ENCODE measurements around the gene KRAS. TPM values are rescaled to one million over a fixed set of nuclear protein-coding genes. Genes with fewer than 3 reads are reported as not detected.

Gene KRAS
- polyA plus RNA-seq (2013, experiment 1 of 2), result 26.5 TPM
- polyA plus RNA-seq (2013, experiment 2 of 2), result 26.4 TPM

GRCh38 chr12:25250744-25251730, at the start of gene KRAS:
Gene KRAS (minus strand): TSS chr12:25250929.
- H3K4me3 ChIP-seq (ENCODE audit: insufficient read depth in 1 of 2, low read depth in 1 of 2, low read length in 2 of 2), result peak within 1 kb of the TSS; percentile 88 to 94
- no peaks in the 10 kb centered on the region for H3K79me1 ChIP-seq (replicated peaks; ENCODE audit: low read length, poor library complexity, severe bottlenecking)
- no peak within 1 kb of the TSS for H2BK5ac ChIP-seq (ENCODE audit: low read depth, low read length, poor library complexity, severe bottlenecking)
- WGBS, result under 1% methylated on average over 50 of the region's 105 CpGs
- H3K27me3 ChIP-seq (ENCODE audit: control insufficient read depth in 1 of 2, insufficient read depth in 1 of 2, low read length in 2 of 2), result no peaks in the 10 kb centered on the region
- peak within 1 kb of the TSS in 1 of 2 experiments; percentile 60 for H3K4ac ChIP-seq (ENCODE audit: low read depth in 1 of 2, low read length in 2 of 2)
- peak within 1 kb of the TSS; percentile 67 for H4K8ac ChIP-seq (ENCODE audit: low read length)
- H2AK5ac ChIP-seq (ENCODE audit: low read length, severe bottlenecking), result no peak within 1 kb of the TSS
- H3K4me1 ChIP-seq (ENCODE audit: control insufficient read depth, insufficient read depth, low read depth, low read length), result peaks cover 6% of the 10 kb centered on the region
- no peak within 1 kb of the TSS for H2BK120ac ChIP-seq (ENCODE audit: low read depth, low read length)
- peak within 1 kb of the TSS; percentile 29 for H4K91ac ChIP-seq (ENCODE audit: low read length)
- peak; percentile 98 for DNase-seq
- H2BK15ac ChIP-seq (ENCODE audit: low read depth, poor library complexity, severe bottlenecking), result peak within 1 kb of the TSS; percentile 45
- H2AFZ ChIP-seq (ENCODE audit: low read depth, low read length), result peak within 1 kb of the TSS; percentile 79
- peak within 1 kb of the TSS; percentile 6 to 30 for H2BK12ac ChIP-seq (ENCODE audit: low read length in 2 of 2)
- H3K9me3 ChIP-seq (ENCODE audit: control insufficient read depth, low read length), result no peaks in the 10 kb centered on the region
- peak within 1 kb of the TSS in 1 of 2 experiments; percentile 88 for H3K14ac ChIP-seq (ENCODE audit: low read length in 2 of 2)
- H3K18ac ChIP-seq (ENCODE audit: low read depth in 1 of 2, low read length in 2 of 2), result peak within 1 kb of the TSS; percentile 90 to 94
- H3K23ac ChIP-seq (ENCODE audit: low read length in 2 of 2), result peak within 1 kb of the TSS in 1 of 2 experiments; percentile 1
- no peak within 1 kb of the TSS for H3K27ac ChIP-seq (ENCODE audit: low read length, poor library complexity, severe bottlenecking)
- peak within 1 kb of the TSS; percentile 74 for H3K4me2 ChIP-seq (ENCODE audit: low read length, poor library complexity, severe bottlenecking)
- peak within 1 kb of the TSS; percentile 91 for H3K9ac ChIP-seq (ENCODE audit: low read length)
- peaks cover 0 to 3% of the 10 kb centered on the region in 2 experiments for H3K36me3 ChIP-seq (ENCODE audit: control insufficient read depth in 1 of 2, insufficient read depth in 2 of 2, low read depth in 1 of 2, low read length in 2 of 2)

DNA sequence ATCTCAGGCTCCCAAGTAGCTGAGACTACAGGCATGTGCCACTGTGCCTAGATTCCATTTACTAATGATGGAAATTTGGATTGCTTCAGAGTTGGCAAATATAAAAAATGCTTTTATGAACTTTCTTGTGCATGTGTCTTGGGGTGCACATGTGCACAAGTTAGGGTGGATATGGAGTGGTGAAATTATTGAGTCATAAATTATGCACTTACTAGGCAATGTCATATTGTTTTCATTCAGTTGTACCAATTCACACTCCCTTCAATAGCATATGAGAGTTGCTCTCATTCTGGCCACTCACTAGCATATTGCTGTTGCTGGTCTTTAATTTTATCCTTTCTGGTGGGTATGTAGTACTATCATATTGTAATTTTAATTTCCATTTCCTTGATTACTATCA, 45.7 kb upstream of the KRAS start:
- H2BK5ac ChIP-seq (ENCODE audit: low read depth, low read length, poor library complexity, severe bottlenecking), result no peak overlapping the region
- no peak overlapping the region for H4K91ac ChIP-seq (ENCODE audit: low read length)
- H4K8ac ChIP-seq (ENCODE audit: low read length), result no peak overlapping the region
- no peak overlapping the region for H3K27ac ChIP-seq (ENCODE audit: low read length, poor library complexity, severe bottlenecking)
- H2BK15ac ChIP-seq (ENCODE audit: low read depth, poor library complexity, severe bottlenecking), result no peak overlapping the region
- H3K36me3 ChIP-seq (ENCODE audit: control insufficient read depth in 1 of 2, insufficient read depth in 2 of 2, low read depth in 1 of 2, low read length in 2 of 2), result no peaks in the 10 kb centered on the region
- no peak overlapping the region for H3K4ac ChIP-seq (ENCODE audit: low read depth in 1 of 2, low read length in 2 of 2)
- H2AK5ac ChIP-seq (ENCODE audit: low read length, severe bottlenecking), result no peak overlapping the region
- no peak overlapping the region for H3K4me2 ChIP-seq (ENCODE audit: low read length, poor library complexity, severe bottlenecking)
- no peak for DNase-seq
- H3K18ac ChIP-seq (ENCODE audit: low read depth in 1 of 2, low read length in 2 of 2), result no peak overlapping the region
- no peaks in the 10 kb centered on the region for H3K9me3 ChIP-seq (ENCODE audit: control insufficient read depth, low read length)
- H2BK120ac ChIP-seq (ENCODE audit: low read depth, low read length), result no peak overlapping the region
- no peak overlapping the region for H2BK12ac ChIP-seq (ENCODE audit: low read length in 2 of 2)
- no peak overlapping the region for H2AFZ ChIP-seq (ENCODE audit: low read depth, low read length)
- H3K4me3 ChIP-seq (ENCODE audit: insufficient read depth in 1 of 2, low read depth in 1 of 2, low read length in 2 of 2), result no peak overlapping the region
- H3K27me3 ChIP-seq (ENCODE audit: control insufficient read depth in 1 of 2, insufficient read depth in 1 of 2, low read length in 2 of 2), result peaks cover 0 to 2% of the 10 kb centered on the region in 2 experiments
- H3K9ac ChIP-seq (ENCODE audit: low read length), result no peak overlapping the region
- H3K79me1 ChIP-seq (replicated peaks; ENCODE audit: low read length, poor library complexity, severe bottlenecking), result no peaks in the 10 kb centered on the region
- H3K4me1 ChIP-seq (ENCODE audit: control insufficient read depth, insufficient read depth, low read depth, low read length), result no peaks in the 10 kb centered on the region
- no peak overlapping the region for H3K14ac ChIP-seq (ENCODE audit: low read length in 2 of 2)
- H3K23ac ChIP-seq (ENCODE audit: low read length in 2 of 2), result no peak overlapping the region

GRCh38 chr12:25295361-25295760, 44.6 kb upstream of the KRAS start:
- no peak overlapping the region for H2BK15ac ChIP-seq (ENCODE audit: low read depth, poor library complexity, severe bottlenecking)
- no peaks in the 10 kb centered on the region for H3K27me3 ChIP-seq (ENCODE audit: control insufficient read depth in 1 of 2, insufficient read depth in 1 of 2, low read length in 2 of 2)
- H3K4me1 ChIP-seq (ENCODE audit: control insufficient read depth, insufficient read depth, low read depth, low read length), result no peaks in the 10 kb centered on the region
- no peak overlapping the region for H2BK5ac ChIP-seq (ENCODE audit: low read depth, low read length, poor library complexity, severe bottlenecking)
- DNase-seq, result no peak
- no peak overlapping the region for H2BK12ac ChIP-seq (ENCODE audit: low read length in 2 of 2)
- H3K4ac ChIP-seq (ENCODE audit: low read depth in 1 of 2, low read length in 2 of 2), result no peak overlapping the region
- no peak overlapping the region for H2AFZ ChIP-seq (ENCODE audit: low read depth, low read length)
- no peak overlapping the region for H3K23ac ChIP-seq (ENCODE audit: low read length in 2 of 2)
- no peaks in the 10 kb centered on the region for H3K79me1 ChIP-seq (replicated peaks; ENCODE audit: low read length, poor library complexity, severe bottlenecking)
- H3K9ac ChIP-seq (ENCODE audit: low read length), result no peak overlapping the region
- H3K27ac ChIP-seq (ENCODE audit: low read length, poor library complexity, severe bottlenecking), result no peak overlapping the region
- H3K18ac ChIP-seq (ENCODE audit: low read depth in 1 of 2, low read length in 2 of 2), result no peak overlapping the region
- no peak overlapping the region for H2BK120ac ChIP-seq (ENCODE audit: low read depth, low read length)
- H3K4me2 ChIP-seq (ENCODE audit: low read length, poor library complexity, severe bottlenecking), result no peak overlapping the region
- no peak overlapping the region for H4K8ac ChIP-seq (ENCODE audit: low read length)
- H3K14ac ChIP-seq (ENCODE audit: low read length in 2 of 2), result no peak overlapping the region
- no peaks in the 10 kb centered on the region for H3K9me3 ChIP-seq (ENCODE audit: control insufficient read depth, low read length)
- WGBS, result no CpG with 5 or more reads among the region's 2 CpGs
- no peak overlapping the region for H2AK5ac ChIP-seq (ENCODE audit: low read length, severe bottlenecking)
- no peak overlapping the region for H3K4me3 ChIP-seq (ENCODE audit: insufficient read depth in 1 of 2, low read depth in 1 of 2, low read length in 2 of 2)
- no peaks in the 10 kb centered on the region for H3K36me3 ChIP-seq (ENCODE audit: control insufficient read depth in 1 of 2, insufficient read depth in 2 of 2, low read depth in 1 of 2, low read length in 2 of 2)
- H4K91ac ChIP-seq (ENCODE audit: low read length), result no peak overlapping the region

DNA sequence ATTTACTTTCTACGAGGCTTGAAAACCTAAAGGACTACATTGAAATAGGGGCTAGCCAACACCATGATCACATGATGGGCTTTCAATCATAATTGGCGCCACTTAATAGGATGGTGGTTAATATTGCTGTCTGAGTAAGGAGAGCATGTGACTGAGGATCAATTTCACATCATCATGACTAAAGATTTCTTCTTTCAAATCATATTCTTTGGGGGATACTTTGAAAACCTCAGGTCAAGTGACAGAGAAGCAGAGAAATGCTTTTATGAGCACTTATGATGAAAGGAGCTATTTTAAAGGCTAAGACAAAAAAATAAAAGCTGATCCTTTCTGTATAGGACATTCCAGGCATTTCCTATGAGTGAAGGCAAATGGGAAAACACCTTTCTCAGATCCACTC, 42.9 kb upstream of the KRAS start:
- H3K9ac ChIP-seq (ENCODE audit: low read length), result peak overlapping the region; percentile 18
- no peak overlapping the region for H2BK15ac ChIP-seq (ENCODE audit: low read depth, poor library complexity, severe bottlenecking)
- no peaks in the 10 kb centered on the region for H3K27me3 ChIP-seq (ENCODE audit: control insufficient read depth in 1 of 2, insufficient read depth in 1 of 2, low read length in 2 of 2)
- no peaks in the 10 kb centered on the region for H3K4me1 ChIP-seq (ENCODE audit: control insufficient read depth, insufficient read depth, low read depth, low read length)
- H3K27ac ChIP-seq (ENCODE audit: low read length, poor library complexity, severe bottlenecking), result no peak overlapping the region
- no peak overlapping the region for H3K18ac ChIP-seq (ENCODE audit: low read depth in 1 of 2, low read length in 2 of 2)
- H2AK5ac ChIP-seq (ENCODE audit: low read length, severe bottlenecking), result no peak overlapping the region
- no peak overlapping the region for H3K23ac ChIP-seq (ENCODE audit: low read length in 2 of 2)
- no peak overlapping the region for H2BK120ac ChIP-seq (ENCODE audit: low read depth, low read length)
- no peak overlapping the region for H3K4ac ChIP-seq (ENCODE audit: low read depth in 1 of 2, low read length in 2 of 2)
- H3K4me3 ChIP-seq (ENCODE audit: insufficient read depth in 1 of 2, low read depth in 1 of 2, low read length in 2 of 2), result no peak overlapping the region
- no peaks in the 10 kb centered on the region for H3K79me1 ChIP-seq (replicated peaks; ENCODE audit: low read length, poor library complexity, severe bottlenecking)
- no peak overlapping the region for H4K8ac ChIP-seq (ENCODE audit: low read length)
- H3K9me3 ChIP-seq (ENCODE audit: control insufficient read depth, low read length), result peaks cover 10% of the 10 kb centered on the region
- H2BK5ac ChIP-seq (ENCODE audit: low read depth, low read length, poor library complexity, severe bottlenecking), result no peak overlapping the region
- no peak overlapping the region for H2BK12ac ChIP-seq (ENCODE audit: low read length in 2 of 2)
- no peak overlapping the region for H3K14ac ChIP-seq (ENCODE audit: low read length in 2 of 2)
- 90% methylated on average over 1 of the region's 2 CpGs for WGBS
- no peak for DNase-seq
- no peak overlapping the region for H4K91ac ChIP-seq (ENCODE audit: low read length)
- H3K4me2 ChIP-seq (ENCODE audit: low read length, poor library complexity, severe bottlenecking), result no peak overlapping the region
- no peaks in the 10 kb centered on the region for H3K36me3 ChIP-seq (ENCODE audit: control insufficient read depth in 1 of 2, insufficient read depth in 2 of 2, low read depth in 1 of 2, low read length in 2 of 2)
- H2AFZ ChIP-seq (ENCODE audit: low read depth, low read length), result no peak overlapping the region
